Karpas-422 (cell line): ENCODE measurements around the gene FDCSP. TPM values are rescaled to one million over a fixed set of nuclear protein-coding genes. Genes with fewer than 3 reads are reported as not detected.
"Not testable (repeated sequence)": the region's sequence is repeated elsewhere in the genome, so short reads cannot be mapped to it uniquely, and the experiment has no call there.

ENCODE experiments used
- DNase-seq: peaks from one replicate; pipeline ENCODE4 v3.0.0-alpha.2; 2015
- H2AFZ ChIP-seq: fragments of 200-600 bp; sonication (generic); 2 replicates; pipeline ENCODE4 v1.6.1; 2014; ENCODE audit warnings: antibody characterized with exemption, low read length, mixed read lengths
- H3K27ac ChIP-seq: fragments of 200-600 bp; sonication (generic); 2 replicates; pipeline ENCODE4 v1.5.1; 2014; ENCODE audit warnings: mild to moderate bottlenecking, low read length, moderate library complexity
- H3K27me3 ChIP-seq: fragments of 200-600 bp; sonication (generic); 2 replicates; pipeline ENCODE4 v1.6.1; 2014; ENCODE audit warnings: low read length, mixed read lengths
- H3K36me3 ChIP-seq: fragments of 200-600 bp; sonication (generic); 2 replicates; pipeline ENCODE4 v1.6.1; 2014; ENCODE audit warnings: low read length, mixed read lengths; ENCODE audit not compliant: insufficient read depth
- H3K4me1 ChIP-seq: fragments of 200-600 bp; sonication (generic); 2 replicates; pipeline ENCODE4 v1.6.1; 2014; ENCODE audit warnings: mild to moderate bottlenecking, low read length, mixed read lengths
- H3K4me2 ChIP-seq: fragments of 200-600 bp; sonication (generic); 2 replicates; pipeline ENCODE4 v1.6.1; 2014; ENCODE audit warnings: low read length, low read depth, mild to moderate bottlenecking; ENCODE audit not compliant: poor library complexity, severe bottlenecking
- H3K4me3 ChIP-seq: fragments of 200-600 bp; sonication (generic); 2 replicates; pipeline ENCODE4 v1.5.1; 2014; ENCODE audit warnings: mild to moderate bottlenecking, antibody characterized with exemption, low read length, mixed read lengths
- H3K79me2 ChIP-seq: fragments of 200-600 bp; sonication (generic); 2 replicates; pipeline ENCODE4 v1.6.1; 2014; ENCODE audit warnings: mild to moderate bottlenecking, low read length, mixed read lengths
- H3K9ac ChIP-seq: fragments of 200-600 bp; sonication (generic); 2 replicates; pipeline ENCODE4 v1.6.0; 2014; ENCODE audit warnings: low read length
- H3K9me2 ChIP-seq: fragments of 200-600 bp; sonication (generic), shearing (Covaris generic); replicated peaks from 2 replicates; pipeline ENCODE4 v1.6.0; 2014; ENCODE audit warnings: mild to moderate bottlenecking, low read length, moderate library complexity; ENCODE audit not compliant: insufficient read depth
- H3K9me3 ChIP-seq: fragments of 300-700, 200-600 bp; sonication (generic); 2 replicates; pipeline ENCODE4 v1.6.1; 2014; ENCODE audit warnings: low read length, mixed read lengths
- H4K20me1 ChIP-seq: fragments of 200-600 bp; sonication (generic); 2 replicates; pipeline ENCODE4 v1.6.1; 2014; ENCODE audit warnings: mild to moderate bottlenecking, antibody characterized with exemption, low read length, low read depth; ENCODE audit not compliant: insufficient read depth
- total RNA-seq: library from RNA; depleted of rRNA; stranded (reverse); fragments of >200 nt; shearing (Covaris generic); gene quantifications from 2 replicates; pipeline ENCODE4 v1.2.3, GENCODE V29; 2014; ENCODE audit warnings: low replicate concordance

The FDCSP gene
- total RNA-seq, 1 experiment from 2014 or later: not detected

GRCh38 chr4:70187216-70187615, 38.7 kb upstream of the FDCSP start:
- Histone ChIP-seq H3K9me2 (no peaks in the 10 kb centered on the region), H3K9ac (no peak overlapping the region), H3K27ac (no peak overlapping the region), H4K20me1 (no peaks in the 10 kb centered on the region), H3K4me3 (no peak overlapping the region), H3K9me3 (no peaks in the 10 kb centered on the region), H3K79me2 (no peaks in the 10 kb centered on the region), H3K27me3 (no peaks in the 10 kb centered on the region), H3K4me1 (no peaks in the 10 kb centered on the region), H3K4me2 (no peak overlapping the region), H2AFZ (no peak overlapping the region), H3K36me3 (no peaks in the 10 kb centered on the region)
- no peak for DNase-seq

GRCh38 chr4:70190579-70190978, 35.3 kb upstream of the FDCSP start:
- Histone ChIP-seq H3K79me2 (no peaks in the 10 kb centered on the region), H3K9me3 (no peaks in the 10 kb centered on the region), H3K9me2 (no peaks in the 10 kb centered on the region), H3K27ac (no peak overlapping the region), H3K36me3 (no peaks in the 10 kb centered on the region), H4K20me1 (no peaks in the 10 kb centered on the region), H2AFZ (no peak overlapping the region), H3K9ac (no peak overlapping the region), H3K4me2 (no peak overlapping the region), H3K4me3 (no peak overlapping the region), H3K4me1 (no peaks in the 10 kb centered on the region), H3K27me3 (no peaks in the 10 kb centered on the region)
- DNase-seq: no peak

- H3K36me3 ChIP-seq: no peaks in the 10 kb centered on the region
- no peaks in the 10 kb centered on the region for H3K9me2 ChIP-seq
- no peaks in the 10 kb centered on the region for H4K20me1 ChIP-seq
- H3K27ac ChIP-seq: no peak overlapping the region
- H3K27me3 ChIP-seq: no peaks in the 10 kb centered on the region
- H3K4me2 ChIP-seq: no peak overlapping the region
- H2AFZ ChIP-seq: no peak overlapping the region
- H3K9ac ChIP-seq: no peak overlapping the region
- no peaks in the 10 kb centered on the region for H3K79me2 ChIP-seq
- H3K4me3 ChIP-seq: no peak overlapping the region
- H3K4me1 ChIP-seq: no peaks in the 10 kb centered on the region
- H3K9me3 ChIP-seq: no peaks in the 10 kb centered on the region
- no peak for DNase-seq
Measured at GRCh38 chr4:70191647-70192046, 34.3 kb upstream of the FDCSP start.

GRCh38 chr4:70192895-70193294, 33.0 kb upstream of the FDCSP start:
- no peak overlapping the region for H3K4me2 ChIP-seq
- H2AFZ ChIP-seq: no peak overlapping the region
- no peaks in the 10 kb centered on the region for H3K9me3 ChIP-seq
- H3K79me2 ChIP-seq: no peaks in the 10 kb centered on the region
- H3K4me1 ChIP-seq: no peaks in the 10 kb centered on the region
- no peak overlapping the region for H3K9ac ChIP-seq
- DNase-seq: no peak
- no peak overlapping the region for H3K27ac ChIP-seq
- no peaks in the 10 kb centered on the region for H3K9me2 ChIP-seq
- no peaks in the 10 kb centered on the region for H3K27me3 ChIP-seq
- H3K4me3 ChIP-seq: no peak overlapping the region
- no peaks in the 10 kb centered on the region for H4K20me1 ChIP-seq
- no peaks in the 10 kb centered on the region for H3K36me3 ChIP-seq

- H3K4me1 ChIP-seq: no peaks in the 10 kb centered on the region
- no peak within 1 kb of the TSS for H3K4me3 ChIP-seq
- H2AFZ ChIP-seq: no peak within 1 kb of the TSS
- no peak within 1 kb of the TSS for H3K27ac ChIP-seq
- H3K9me3 ChIP-seq: no peaks in the 10 kb centered on the region
- DNase-seq: no peak
- no peak within 1 kb of the TSS for H3K9ac ChIP-seq
- H3K79me2 ChIP-seq: no peaks in the 10 kb centered on the region
- H3K9me2 ChIP-seq: no peaks in the 10 kb centered on the region
- H4K20me1 ChIP-seq: no peaks in the 10 kb centered on the region
- H3K4me2 ChIP-seq: no peak within 1 kb of the TSS
- H3K36me3 ChIP-seq: no peaks in the 10 kb centered on the region
- no peaks in the 10 kb centered on the region for H3K27me3 ChIP-seq
Measured at GRCh38 chr4:70195425-70195824, 30.5 kb upstream of the FDCSP start, which contains the start of gene ODAM. Gene ODAM (plus strand): TSS chr4:70195725. CDS start chr4:70196544, 819 bp downstream.

- H3K9me3 ChIP-seq: no peaks in the 10 kb centered on the region
- no peaks in the 10 kb centered on the region for H3K36me3 ChIP-seq
- no peaks in the 10 kb centered on the region for H3K79me2 ChIP-seq
- no peaks in the 10 kb centered on the region for H4K20me1 ChIP-seq
- no peak overlapping the region for H3K27ac ChIP-seq
- H3K4me2 ChIP-seq: no peak overlapping the region
- H3K4me3 ChIP-seq: no peak overlapping the region
- no peak overlapping the region for H3K9ac ChIP-seq
- H3K9me2 ChIP-seq: no peaks in the 10 kb centered on the region
- no peak overlapping the region for H2AFZ ChIP-seq
- no peaks in the 10 kb centered on the region for H3K27me3 ChIP-seq
- H3K4me1 ChIP-seq: no peaks in the 10 kb centered on the region
- DNase-seq: no peak
Measured at GRCh38 chr4:70196857-70197256, 29.1 kb upstream of the FDCSP start.

- no peaks in the 10 kb centered on the region for H3K27me3 ChIP-seq
- no peaks in the 10 kb centered on the region for H3K9me3 ChIP-seq
- H3K4me2 ChIP-seq: no peak overlapping the region
- no peak overlapping the region for H3K9ac ChIP-seq
- DNase-seq: no peak
- H3K79me2 ChIP-seq: no peaks in the 10 kb centered on the region
- H3K4me3 ChIP-seq: no peak overlapping the region
- H3K27ac ChIP-seq: no peak overlapping the region
- H4K20me1 ChIP-seq: no peaks in the 10 kb centered on the region
- H2AFZ ChIP-seq: no peak overlapping the region
- H3K36me3 ChIP-seq: no peaks in the 10 kb centered on the region
- H3K4me1 ChIP-seq: no peaks in the 10 kb centered on the region
- no peaks in the 10 kb centered on the region for H3K9me2 ChIP-seq
Measured at GRCh38 chr4:70197842-70198241, 28.1 kb upstream of the FDCSP start.

- no peak overlapping the region for H2AFZ ChIP-seq
- H3K27me3 ChIP-seq: no peaks in the 10 kb centered on the region
- H3K4me2 ChIP-seq: no peak overlapping the region
- H3K79me2 ChIP-seq: no peaks in the 10 kb centered on the region
- H3K27ac ChIP-seq: no peak overlapping the region
- no peak overlapping the region for H3K9ac ChIP-seq
- H3K4me1 ChIP-seq: no peaks in the 10 kb centered on the region
- no peak overlapping the region for H3K4me3 ChIP-seq
- H3K9me2 ChIP-seq: no peaks in the 10 kb centered on the region
- no peak for DNase-seq
- H4K20me1 ChIP-seq: no peaks in the 10 kb centered on the region
- no peaks in the 10 kb centered on the region for H3K36me3 ChIP-seq
- H3K9me3 ChIP-seq: no peaks in the 10 kb centered on the region
Measured at GRCh38 chr4:70203601-70204000, 22.3 kb upstream of the FDCSP start.

GRCh38 chr4:70212752-70213151, 13.2 kb upstream of the FDCSP start:
- H3K27me3 ChIP-seq, DNase-seq, H3K9ac ChIP-seq, H3K79me2 ChIP-seq, H3K4me1 ChIP-seq, H3K4me2 ChIP-seq, H3K4me3 ChIP-seq, H3K9me2 ChIP-seq, H3K9me3 ChIP-seq, H4K20me1 ChIP-seq, H2AFZ ChIP-seq, H3K27ac ChIP-seq, H3K36me3 ChIP-seq: not testable (repeated sequence)
